Activated CD4-positive, alpha-beta memory T cell treated with anti-CD3 and anti-CD28 coated beads, Interleukin-2, amount 10 ng/mL, durations not matched to agents 7 days and 5 days (primary cell): ENCODE results near the gene CAVIN1. TPM values are rescaled to one million over a fixed set of nuclear protein-coding genes. Genes with fewer than 3 reads are reported as not detected.
"Not testable (repeated sequence)": the region's sequence is repeated elsewhere in the genome, so short reads cannot be mapped to it uniquely, and the experiment has no call there.

Experiments used
- CTCF ChIA-PET: fragments of 350-600 bp; sonication (Branson Sonifier 250); formaldehyde crosslinking; loops from one replicate; lab custom pipeline; 2021; ENCODE audit warnings: antibody characterized with exemption, inconsistent platforms; lab: Charles Lee
- POLR2A ChIA-PET: fragments of 350-600 bp; sonication (Branson Sonifier 250); formaldehyde crosslinking; loops from one replicate; lab custom pipeline; 2021; ENCODE audit warnings: antibody characterized with exemption; lab: Charles Lee
- DNase-seq: peaks from one replicate; pipeline ENCODE4 v3.0.0-alpha.2; 2020
- H3K27ac Mint-ChIP-seq: one replicate; pipeline ENCODE4 v1.8.0; 2021; ENCODE audit warnings: mild to moderate bottlenecking, mixed read lengths
- H3K27me3 Mint-ChIP-seq: one replicate; pipeline ENCODE4 v1.8.0; 2021; ENCODE audit warnings: mixed read lengths
- H3K36me3 Mint-ChIP-seq: one replicate; pipeline ENCODE4 v1.8.0; 2021; ENCODE audit warnings: low read depth, mixed read lengths
- H3K4me1 Mint-ChIP-seq: one replicate; pipeline ENCODE4 v1.8.0; 2021; ENCODE audit warnings: mixed read lengths
- H3K4me3 Mint-ChIP-seq: one replicate; pipeline ENCODE4 v1.8.0; 2021; ENCODE audit warnings: mild to moderate bottlenecking, mixed read lengths
- H3K9me3 Mint-ChIP-seq: one replicate; pipeline ENCODE4 v1.8.0; 2021; ENCODE audit warnings: mixed read lengths
- total RNA-seq, 2 experiments: library from RNA; stranded (reverse); gene quantifications; one replicate each; pipeline ENCODE4 v1.2.3, GENCODE V29; 2021

Gene CAVIN1
- total RNA-seq = 1 to 10 TPM; 1.0 to 1.1 TPM

DNA sequence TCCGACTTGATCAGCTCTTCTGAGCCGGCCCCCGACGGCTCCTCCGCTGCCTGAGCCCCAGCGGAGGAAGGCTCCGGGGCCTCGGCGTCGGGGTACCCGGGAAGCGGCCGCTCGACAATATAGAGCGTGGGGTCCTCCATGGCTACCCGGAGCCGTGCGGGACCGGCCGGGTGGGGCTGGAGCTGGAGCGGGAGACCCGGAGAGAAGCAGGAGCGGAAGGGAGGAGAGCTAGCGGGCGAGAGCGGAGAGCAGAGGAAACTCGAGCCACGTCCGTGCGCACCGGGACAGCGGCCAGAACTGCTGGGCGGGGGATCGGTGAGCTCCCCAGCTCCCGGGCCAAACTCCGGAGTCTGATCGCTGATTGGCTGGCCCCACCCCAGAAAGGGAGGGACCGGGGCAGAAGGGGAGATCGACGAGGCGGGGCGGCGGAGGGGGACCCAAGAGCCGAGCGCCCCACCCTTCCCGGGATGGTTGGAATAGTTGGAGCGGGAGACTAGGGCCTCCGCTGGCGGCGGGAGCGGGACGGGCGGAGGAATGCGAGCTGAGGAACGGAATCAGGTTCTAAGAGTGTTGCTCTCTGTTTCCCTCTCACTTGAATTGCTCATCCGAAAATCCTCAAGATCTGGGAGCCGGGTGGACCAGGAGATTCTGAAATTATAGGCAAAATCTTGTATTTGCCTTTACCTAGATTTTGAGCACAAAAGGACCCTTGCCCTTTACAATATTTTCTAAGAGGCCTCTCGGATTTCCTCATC, at the start of gene CAVIN1:
Gene CAVIN1 (minus strand): TSS at position 299 of the 755 bp plus-strand sequence. CDS start 159 bp downstream, at position 140.
- peaks cover 53% of the 10 kb centered on the region for H3K27me3 Mint-ChIP-seq
- DNase-seq = peak; percentile 29
- no peak within 1 kb of the TSS for H3K27ac Mint-ChIP-seq
- peaks cover 2% of the 10 kb centered on the region for H3K36me3 Mint-ChIP-seq
- no peaks in the 10 kb centered on the region for H3K9me3 Mint-ChIP-seq
- peak within 1 kb of the TSS; percentile 70 for H3K4me3 Mint-ChIP-seq
- peaks cover 22% of the 10 kb centered on the region for H3K4me1 Mint-ChIP-seq
- ChIA-PET POLR2A (interaction anchor here (0.9 to 1.1 kb wide), 4 partner anchors 16 to 945 kb away, joined by 3 to 4 read pairs (median 3); no protein-coding TSS in a partner anchor), CTCF (interaction anchor here (0.8 to 2.0 kb wide), 11 partner anchors 9 to 176 kb away, joined by 3 to 15 read pairs (median 4); no protein-coding TSS in a partner anchor)

DNA sequence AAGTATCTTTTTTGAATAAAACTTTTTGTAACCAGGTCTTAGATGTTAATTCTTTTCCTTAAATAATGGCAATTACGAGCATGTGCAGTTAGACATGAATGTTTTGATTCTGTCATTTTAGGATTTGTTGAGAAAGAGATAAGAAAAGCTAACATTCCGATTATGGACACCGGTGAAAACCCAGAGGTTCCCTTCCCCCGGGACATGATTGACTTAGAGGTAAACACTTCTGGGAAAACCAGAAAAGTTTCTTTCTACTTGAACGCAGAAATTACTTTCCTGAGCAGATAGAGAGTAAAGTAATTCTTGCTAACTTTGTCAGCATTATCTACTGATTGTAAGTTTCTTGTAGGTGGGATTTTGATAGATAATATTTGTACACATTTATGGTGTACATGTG, 44.8 kb upstream of the CAVIN1 start:
- CTCF ChIA-PET = interaction anchor here (1.5 to 1.6 kb wide), 2 partner anchors 8 to 39 kb away, joined by 4 read pairs; no protein-coding TSS in a partner anchor
- Mint-ChIP-seq H3K27ac (no peak overlapping the region), H3K4me3 (no peak overlapping the region), H3K9me3 (no peaks in the 10 kb centered on the region), H3K36me3 (peaks cover 3% of the 10 kb centered on the region), H3K4me1 (no peaks in the 10 kb centered on the region), H3K27me3 (peaks cover 4% of the 10 kb centered on the region)
- no peak for DNase-seq
- POLR2A ChIA-PET = no interaction called here

GRCh38 chr17:42463976-42464400, 40.9 kb upstream of the CAVIN1 start:
- Mint-ChIP-seq H3K27ac (no peak overlapping the region), H3K4me1 (peaks cover 19% of the 10 kb centered on the region), H3K36me3 (peaks cover 3% of the 10 kb centered on the region), H3K9me3 (no peaks in the 10 kb centered on the region), H3K4me3 (no peak overlapping the region), H3K27me3 (peaks cover 21% of the 10 kb centered on the region)
- POLR2A ChIA-PET = interaction anchor here (1.2 kb wide), 1 partner anchor 66 kb away, joined by 3 read pairs; no protein-coding TSS in a partner anchor
- no peak for DNase-seq
- CTCF ChIA-PET = interaction anchor here (0.7 to 1.5 kb wide), 2 partner anchors 36 to 54 kb away, joined by 3 read pairs; no protein-coding TSS in a partner anchor

DNA sequence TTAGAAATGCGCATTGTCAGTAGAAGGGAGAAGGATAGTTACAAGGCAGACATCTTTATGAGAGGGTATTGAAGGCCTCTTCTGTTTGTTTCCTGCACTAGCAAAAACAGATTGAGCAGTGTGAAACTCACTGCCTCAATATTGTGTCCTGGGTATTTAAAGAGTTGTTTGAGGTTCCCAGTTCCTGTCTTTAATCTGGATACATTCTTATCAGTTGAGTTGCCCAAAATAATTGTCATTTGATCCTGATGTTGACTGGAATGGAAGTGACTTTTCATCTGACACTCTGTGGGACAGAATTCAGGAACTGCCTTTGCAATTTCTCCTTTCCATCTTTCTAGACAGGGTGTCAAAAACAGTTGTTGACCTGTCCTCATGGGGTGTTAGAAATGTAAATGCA, 37.3 kb upstream of the CAVIN1 start:
- H3K36me3 Mint-ChIP-seq = peaks cover 2% of the 10 kb centered on the region
- H3K27ac Mint-ChIP-seq = no peak overlapping the region
- POLR2A ChIA-PET = interaction anchor here (1.4 to 1.5 kb wide), 2 partner anchors 24 to 72 kb away, joined by 6 read pairs; partner anchors contain the start of gene STAT3

DNA sequence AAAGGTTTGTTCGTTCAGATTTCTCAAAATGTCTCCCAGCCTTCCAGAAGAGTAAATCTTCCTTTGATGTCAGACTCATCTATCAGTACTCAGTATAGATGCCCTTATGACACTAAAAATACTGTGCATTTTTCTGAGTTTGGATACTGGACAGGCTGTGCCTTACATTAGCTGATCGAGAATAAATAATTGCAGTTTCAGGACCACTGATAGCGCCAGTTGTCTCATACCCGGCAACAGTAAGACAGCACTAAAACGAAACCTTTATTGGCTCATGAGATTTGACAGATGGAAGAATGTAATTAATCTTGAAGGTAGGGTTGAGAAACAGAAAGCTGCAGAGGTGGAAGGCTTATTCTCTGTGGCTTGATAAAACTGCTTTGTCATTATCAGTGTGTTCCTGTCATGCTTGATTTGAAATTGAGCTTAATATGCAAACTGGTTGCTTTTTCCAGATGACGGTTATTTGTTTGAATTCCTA, 36.8 kb upstream of the CAVIN1 start:
- POLR2A ChIA-PET = interaction anchor here (1.4 to 1.5 kb wide), 2 partner anchors 24 to 71 kb away, joined by 6 read pairs; partner anchors contain the start of gene STAT3
- CTCF ChIA-PET = interaction anchor here (0.7 to 1.4 kb wide), 7 partner anchors 9 to 147 kb away, joined by 3 to 4 read pairs (median 3); no protein-coding TSS in a partner anchor
- Mint-ChIP-seq H3K9me3 (no peaks in the 10 kb centered on the region), H3K36me3 (peaks cover 2% of the 10 kb centered on the region), H3K4me3 (peak overlapping the region; percentile 18), H3K4me1 (peaks cover 44% of the 10 kb centered on the region), H3K27ac (no peak overlapping the region), H3K27me3 (peaks cover 44% of the 10 kb centered on the region)
- DNase-seq = no peak

More for the DNA sequence above, 37.3 kb upstream of the CAVIN1 start:
- no peak for DNase-seq
- peaks cover 44% of the 10 kb centered on the region for H3K4me1 Mint-ChIP-seq
- H3K27me3 Mint-ChIP-seq = peaks cover 40% of the 10 kb centered on the region
- CTCF ChIA-PET = interaction anchor here (0.7 to 1.4 kb wide), 7 partner anchors 8 to 148 kb away, joined by 3 to 4 read pairs (median 3); no protein-coding TSS in a partner anchor
- no peaks in the 10 kb centered on the region for H3K9me3 Mint-ChIP-seq
- no peak overlapping the region for H3K4me3 Mint-ChIP-seq

GRCh38 chr17:42459256-42459800, 36.3 kb upstream of the CAVIN1 start:
- peak overlapping the region; percentile 72 for H3K27ac Mint-ChIP-seq
- H3K36me3 Mint-ChIP-seq = peaks cover 2% of the 10 kb centered on the region
- H3K4me3 Mint-ChIP-seq = peak overlapping the region; percentile 86
- DNase-seq = no peak
- POLR2A ChIA-PET = interaction anchor here (1.4 to 1.5 kb wide), 2 partner anchors 25 to 70 kb away, joined by 6 read pairs; partner anchors contain the start of gene STAT3
- H3K27me3 Mint-ChIP-seq = peaks cover 46% of the 10 kb centered on the region
- H3K4me1 Mint-ChIP-seq = peaks cover 44% of the 10 kb centered on the region
- CTCF ChIA-PET = interaction anchor here (0.7 to 1.4 kb wide), 7 partner anchors 9 to 147 kb away, joined by 3 to 4 read pairs (median 3); no protein-coding TSS in a partner anchor
- no peaks in the 10 kb centered on the region for H3K9me3 Mint-ChIP-seq

GRCh38 chr17:42458497-42459255, 35.6 kb upstream of the CAVIN1 start, which contains the start of gene ATP6V0A1:
TSS of gene ATP6V0A1 (plus strand) at chr17:42458878. CDS start at chr17:42460895, 2,017 bp downstream.
- peaks cover 49% of the 10 kb centered on the region for H3K27me3 Mint-ChIP-seq
- ChIA-PET POLR2A (interaction anchor here (1.4 to 1.5 kb wide), 2 partner anchors 25 to 70 kb away, joined by 6 read pairs; partner anchors contain the start of gene STAT3), CTCF (interaction anchor here (0.6 to 1.4 kb wide), 4 partner anchors 10 to 225 kb away, joined by 3 to 5 read pairs (median 4); partner anchors contain the start of gene PSMC3IP)
- DNase-seq = peak; percentile 91
- peaks cover 2% of the 10 kb centered on the region for H3K36me3 Mint-ChIP-seq
- peak within 1 kb of the TSS; percentile 86 for H3K4me3 Mint-ChIP-seq
- H3K9me3 Mint-ChIP-seq = no peaks in the 10 kb centered on the region
- H3K27ac Mint-ChIP-seq = peak within 1 kb of the TSS; percentile 72
- H3K4me1 Mint-ChIP-seq = peaks cover 44% of the 10 kb centered on the region

DNA sequence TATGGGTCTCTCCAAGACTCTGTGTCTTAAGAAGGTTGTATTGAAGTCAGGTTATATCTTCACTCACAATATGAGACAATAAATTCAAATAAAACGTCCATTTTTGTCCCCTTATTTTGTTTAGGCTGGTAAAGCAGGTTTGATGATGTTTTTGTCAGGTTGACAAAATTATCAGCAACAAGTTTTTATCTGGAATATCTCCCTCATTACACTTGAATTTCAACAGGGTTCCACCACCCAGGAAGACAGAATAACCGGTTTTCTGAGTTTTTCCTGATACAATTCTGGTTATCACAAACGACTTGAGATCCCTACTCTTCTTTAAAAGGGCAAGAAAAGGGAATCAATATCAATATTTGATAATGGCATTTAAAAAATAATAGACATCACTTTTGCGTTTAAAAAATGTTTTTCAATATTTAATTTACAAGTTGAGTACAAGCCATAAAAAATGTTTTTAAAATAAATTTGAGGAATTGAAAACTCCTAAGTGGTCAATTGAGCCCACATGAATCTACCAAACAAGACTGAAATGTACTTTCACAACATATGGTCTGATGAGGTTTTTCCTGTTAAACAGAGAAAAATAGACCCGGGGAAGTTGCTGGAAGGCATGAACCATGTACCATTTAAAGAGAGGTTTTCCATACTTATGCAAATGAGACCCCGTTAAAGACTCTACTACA, 34.2 kb upstream of the CAVIN1 start:
- Mint-ChIP-seq H3K27ac (peak overlapping the region; percentile 0), H3K4me1 (peaks cover 44% of the 10 kb centered on the region), H3K4me3 (peak overlapping the region; percentile 42), H3K27me3 (peaks cover 59% of the 10 kb centered on the region), H3K36me3 (peaks cover 2% of the 10 kb centered on the region), H3K9me3 (no peaks in the 10 kb centered on the region)
- CTCF ChIA-PET = interaction anchor here (1.4 to 1.5 kb wide), 2 partner anchors 15 to 61 kb away, joined by 3 to 4 read pairs; no protein-coding TSS in a partner anchor
- DNase-seq = no peak
- POLR2A ChIA-PET = interaction anchor here (1.0 to 1.6 kb wide), 5 partner anchors 9 to 147 kb away, joined by 3 to 8 read pairs (median 3); no protein-coding TSS in a partner anchor

DNA sequence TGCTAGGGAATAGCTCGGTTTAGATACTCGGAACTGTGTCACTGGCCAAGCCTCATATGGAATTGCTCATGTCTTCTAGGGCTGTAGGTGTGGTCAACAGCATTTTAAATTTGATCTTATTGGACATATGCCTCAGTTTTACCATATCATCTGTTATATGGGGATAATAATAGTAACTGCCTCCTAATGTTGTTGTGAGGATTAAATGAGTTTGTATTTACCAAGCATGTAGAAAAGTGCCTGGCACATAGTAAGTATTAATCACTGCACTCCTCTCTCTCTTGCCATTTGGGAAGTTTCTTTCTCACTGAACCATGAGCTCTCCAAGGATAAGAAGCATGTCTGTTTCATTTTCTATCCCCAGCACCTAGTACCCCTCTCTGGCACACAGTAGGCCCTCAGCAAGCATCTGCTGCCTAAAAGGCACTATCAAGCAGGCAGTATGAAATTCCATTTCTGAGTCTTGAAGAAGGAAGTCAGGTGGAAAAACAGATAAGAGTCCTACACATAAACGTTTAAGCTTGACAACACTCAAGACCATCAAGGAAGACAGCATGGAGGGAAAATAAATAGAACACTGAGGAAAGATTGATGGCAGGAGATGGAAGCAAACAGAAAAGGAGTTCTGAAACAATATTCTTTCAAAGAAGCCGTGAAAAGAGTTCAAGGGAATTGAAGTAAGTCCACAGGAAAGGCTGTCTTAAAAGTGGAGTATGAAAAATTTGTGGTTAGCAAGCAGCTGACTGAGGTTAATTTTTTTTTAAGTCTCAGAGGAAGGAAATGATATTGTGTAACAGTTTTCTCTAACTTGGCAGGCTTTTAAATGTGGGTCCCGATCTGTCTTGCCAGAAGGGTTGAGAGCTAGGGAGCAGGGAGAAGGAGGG, 33.4 kb upstream of the CAVIN1 start:
- POLR2A ChIA-PET = interaction anchor here (1.0 to 1.6 kb wide), 6 partner anchors 10 to 344 kb away, joined by 3 to 8 read pairs (median 3); partner anchors contain the start of gene DHX58

GRCh38 chr17:42454987-42455386, 31.9 kb upstream of the CAVIN1 start:
- Mint-ChIP-seq H3K4me1 (peaks cover 35% of the 10 kb centered on the region), H3K27me3 (peaks cover 50% of the 10 kb centered on the region)
- POLR2A ChIA-PET, H3K9me3 Mint-ChIP-seq, H3K27ac Mint-ChIP-seq, H3K4me3 Mint-ChIP-seq, H3K36me3 Mint-ChIP-seq, DNase-seq: not testable (repeated sequence)
- CTCF ChIA-PET = interaction anchor here (1.0 to 1.6 kb wide), 2 partner anchors 49 to 133 kb away, joined by 3 to 4 read pairs; no protein-coding TSS in a partner anchor

More for the DNA sequence above, 33.4 kb upstream of the CAVIN1 start:
- Mint-ChIP-seq H3K9me3 (no peaks in the 10 kb centered on the region), H3K27me3 (peaks cover 59% of the 10 kb centered on the region), H3K36me3 (peaks cover 2% of the 10 kb centered on the region), H3K27ac (peak overlapping the region; percentile 0), H3K4me3 (peak overlapping the region; percentile 42), H3K4me1 (peaks cover 44% of the 10 kb centered on the region)
- DNase-seq = no peak
- CTCF ChIA-PET = interaction anchor here (0.8 to 1.5 kb wide), 3 partner anchors 15 to 61 kb away, joined by 3 to 4 read pairs (median 3); no protein-coding TSS in a partner anchor
